IPS-11a (cell line): ENCODE data around the gene ACIN1.

Experiments
- H3K4me3 ChIP-seq: one replicate; pipeline ENCODE4 v1.5.1; 2013; ENCODE audit warnings: low read depth, low read length, control low read depth

Gene ACIN1

DNA sequence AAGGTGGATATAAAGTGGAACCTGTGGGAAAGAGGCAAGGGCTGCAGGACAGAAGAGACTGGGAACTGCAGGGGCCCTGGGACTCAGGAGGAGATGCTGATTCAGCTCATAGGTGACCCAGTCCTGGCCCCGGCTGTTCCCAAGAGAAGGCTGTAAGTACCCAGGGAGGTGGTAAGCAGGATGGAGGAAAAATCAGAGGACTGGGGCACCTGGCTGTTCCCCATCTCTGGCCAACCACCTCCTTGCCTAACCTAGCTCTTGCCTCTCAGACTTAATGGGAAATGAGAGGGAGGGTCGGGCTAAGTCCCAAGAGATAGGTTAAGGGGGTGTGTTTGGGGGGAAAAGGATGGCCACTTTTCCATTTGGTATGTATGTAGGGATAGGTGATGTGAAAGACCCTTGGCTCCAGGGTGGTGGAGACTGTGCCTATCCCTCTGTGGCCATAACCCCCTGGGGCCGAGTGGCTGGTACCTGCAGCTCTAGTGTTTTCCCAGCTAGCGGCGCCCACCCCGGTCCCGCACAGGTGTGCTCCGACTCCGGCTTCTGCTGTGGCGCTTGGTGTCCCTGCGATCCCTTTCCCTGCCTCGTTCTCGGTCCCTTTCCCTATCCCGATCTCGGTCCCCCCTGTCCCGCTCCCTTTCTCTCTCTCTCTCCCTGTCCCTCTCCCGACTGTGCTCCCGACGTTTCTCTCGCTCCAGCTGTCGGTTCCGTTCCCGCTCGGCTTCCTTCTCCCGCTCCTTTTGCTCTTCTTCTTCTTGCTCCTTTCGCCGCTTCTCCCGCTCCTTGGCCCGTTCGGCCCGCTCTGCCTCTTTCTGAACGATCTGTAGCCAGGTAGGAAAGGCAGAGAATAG is 36.1 kb downstream of the ACIN1 start:
- H3K4me3 ChIP-seq = no peak overlapping the region

GRCh38 chr14:23057757-23058653 is 36.9 kb downstream of the ACIN1 start:
- peak overlapping the region; percentile 33 for H3K4me3 ChIP-seq

GRCh38 chr14:23056956-23057756 is 37.8 kb downstream of the ACIN1 start, which contains the start of gene CDH24:
Gene CDH24, minus strand, starts transcription at chr14:23057520. Its CDS starts 1,787 bp downstream, at chr14:23055733.
- H3K4me3 ChIP-seq = peak within 1 kb of the TSS; percentile 33

DNA sequence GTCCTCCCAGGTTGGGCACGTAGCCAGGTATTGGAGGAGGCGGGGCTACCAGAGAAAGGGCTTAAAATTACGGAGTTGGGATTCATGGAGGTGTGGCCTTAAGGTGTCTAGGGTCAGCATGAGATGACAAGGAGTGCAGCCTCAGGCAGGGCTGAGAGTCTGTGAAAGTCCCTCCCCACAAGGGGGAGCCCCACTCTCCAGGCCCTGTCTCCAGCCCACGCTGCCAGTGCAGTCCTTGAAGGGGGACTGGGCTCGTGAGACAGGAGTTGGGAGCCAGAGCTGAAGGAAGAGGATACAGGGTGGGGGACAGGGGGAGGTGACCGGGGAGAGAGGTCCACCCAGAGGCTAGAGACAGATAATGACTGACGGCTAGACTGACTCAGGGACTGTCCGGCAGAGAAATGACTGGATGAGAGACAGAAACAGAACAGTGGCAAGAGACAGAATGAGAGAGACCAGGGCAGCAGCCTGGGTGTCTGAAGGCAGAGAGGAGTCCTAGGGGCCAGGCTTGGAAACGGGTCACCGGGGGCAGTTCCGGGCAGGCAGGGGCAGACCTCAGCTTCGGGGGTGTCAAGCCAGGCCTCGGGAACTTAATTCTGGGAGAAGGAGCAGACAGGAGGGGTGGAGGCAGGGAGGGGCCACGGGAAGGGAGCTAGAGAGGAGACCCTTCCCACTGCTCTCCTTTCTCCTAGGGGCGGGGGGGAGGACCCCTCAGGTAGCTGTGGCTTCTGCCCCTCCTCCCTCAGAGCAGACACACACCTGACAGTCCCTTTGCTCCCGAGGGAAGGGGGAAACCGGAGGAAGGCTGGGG is 38.6 kb downstream of the ACIN1 start:
- H3K4me3 ChIP-seq = peak overlapping the region; percentile 33

- no peak overlapping the region for H3K4me3 ChIP-seq
Observed at GRCh38 chr14:23055621-23056144, 39.3 kb downstream of the ACIN1 start.

GRCh38 chr14:23055147-23055550 is 39.8 kb downstream of the ACIN1 start:
- H3K4me3 ChIP-seq = no peak overlapping the region

GRCh38 chr14:23054000-23054811 is 40.7 kb downstream of the ACIN1 start:
- no peak overlapping the region for H3K4me3 ChIP-seq

- H3K4me3 ChIP-seq = no peak overlapping the region
Observed at GRCh38 chr14:23053426-23053825, 41.5 kb downstream of the ACIN1 start.

GRCh38 chr14:23052671-23053070 is 42.3 kb downstream of the ACIN1 start:
- H3K4me3 ChIP-seq = no peak overlapping the region

GRCh38 chr14:23052182-23052623 is 42.7 kb downstream of the ACIN1 start:
- no peak overlapping the region for H3K4me3 ChIP-seq

- H3K4me3 ChIP-seq = no peak overlapping the region
Observed at GRCh38 chr14:23051141-23052057, 43.5 kb downstream of the ACIN1 start.

GRCh38 chr14:23049011-23049410 is 45.9 kb downstream of the ACIN1 start:
- no peak overlapping the region for H3K4me3 ChIP-seq

DNA sequence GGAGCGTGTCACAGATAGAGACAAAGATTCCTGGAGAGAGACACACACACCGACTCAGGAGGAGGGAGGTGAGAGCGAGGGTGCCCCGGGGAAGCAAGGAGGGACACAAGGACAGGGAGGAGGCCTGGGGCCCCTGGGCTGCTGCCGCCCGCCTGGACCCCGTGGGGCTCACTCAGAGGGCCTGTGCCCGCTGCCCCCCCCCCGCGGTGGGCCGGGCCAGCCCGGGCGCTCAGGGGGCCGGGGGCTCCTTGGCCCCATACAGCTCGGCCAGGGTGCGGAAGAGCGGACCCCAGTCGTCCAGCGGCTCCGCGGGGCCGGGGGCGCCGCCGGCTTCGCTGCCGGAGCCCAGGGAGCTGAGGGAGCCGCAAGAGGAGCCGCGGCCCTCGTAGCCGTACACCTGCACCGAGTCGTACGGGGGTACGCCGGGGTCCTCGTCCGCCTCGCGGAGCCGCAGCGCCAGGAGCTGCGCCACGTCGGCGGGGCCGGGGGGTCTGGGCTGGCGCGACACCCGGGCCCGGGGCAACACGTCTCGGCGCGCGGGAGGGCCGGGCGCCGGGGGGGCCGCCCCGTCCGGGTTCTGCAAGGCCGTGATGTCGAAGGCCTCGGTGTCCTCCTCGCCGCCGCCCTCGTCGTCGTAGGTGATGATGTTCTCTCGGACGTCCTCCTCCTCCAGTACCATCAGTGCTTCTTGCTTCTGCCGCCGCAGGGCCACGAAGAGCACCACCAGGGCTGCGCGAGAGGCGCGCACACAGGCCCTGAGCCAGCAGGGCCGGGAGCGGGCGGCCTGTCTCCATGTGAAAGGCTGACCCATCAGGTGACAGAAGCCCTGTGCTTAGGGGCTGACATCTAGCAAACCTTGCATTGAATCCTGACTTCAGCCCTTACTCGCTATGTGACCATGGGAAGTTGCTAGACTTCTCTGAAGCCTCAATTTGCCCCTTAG is 46.9 kb downstream of the ACIN1 start:
- H3K4me3 ChIP-seq = no peak overlapping the region

DNA sequence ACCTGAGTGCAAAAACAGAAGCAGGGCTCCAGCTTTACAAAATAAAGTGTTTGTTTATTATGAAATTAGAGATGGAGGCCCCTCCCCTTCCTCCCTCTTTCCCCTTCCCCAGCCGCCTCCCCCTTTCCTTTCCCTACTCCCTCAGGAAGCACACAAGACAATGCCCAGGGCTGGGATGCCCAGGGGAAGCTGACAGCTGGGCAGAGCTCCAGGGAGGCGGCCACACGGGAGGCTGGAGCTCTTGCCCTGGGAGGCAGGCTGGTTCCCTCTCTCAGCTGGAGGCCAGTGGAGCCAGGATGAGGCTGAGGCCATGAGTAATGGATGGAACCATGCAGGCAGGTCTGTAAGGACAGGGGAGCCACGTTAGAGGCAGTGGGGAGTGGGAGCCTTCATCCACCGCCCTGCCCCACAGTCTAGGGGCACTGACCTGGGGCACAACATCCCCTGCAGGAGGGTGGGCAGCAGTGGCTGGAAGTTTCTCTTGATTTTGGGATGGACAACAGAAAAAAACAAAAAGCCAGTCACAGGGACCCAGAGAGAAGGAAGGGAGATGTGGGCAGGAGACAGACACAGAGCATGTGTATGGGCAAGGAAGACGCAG is 47.8 kb downstream of the ACIN1 start:
- no peak overlapping the region for H3K4me3 ChIP-seq

- H3K4me3 ChIP-seq = no peak overlapping the region
Observed at GRCh38 chr14:23045419-23046357, 49.2 kb downstream of the ACIN1 start.
